ENCODE data around the gene BDP1. TPM values are rescaled to one million over a fixed set of nuclear protein-coding genes. Genes with fewer than 3 reads are reported as not detected.
"Not testable (repeated sequence)": the region's sequence is repeated elsewhere in the genome, so short reads cannot be mapped to it uniquely, and the experiment has no call there.

The BDP1 gene
- total RNA-seq, 1 donor from 2014 or later = 24.1 TPM

- peak overlapping the region; percentile 15 for H3K4me3 ChIP-seq (ENCODE audit: low read depth, low read length)
- not testable (repeated sequence) for H3K27me3 ChIP-seq (ENCODE audit: control insufficient read depth, insufficient read depth, low read length); DNase-seq (ENCODE audit: low read depth); H3K36me3 ChIP-seq (ENCODE audit: control insufficient read depth, insufficient read depth, low read length)
Observed at GRCh38 chr5:71445523-71446152, 9.8 kb upstream of the BDP1 start.

- DNase-seq (ENCODE audit: low read depth); H3K27me3 ChIP-seq (ENCODE audit: control insufficient read depth, insufficient read depth, low read length); H3K4me3 ChIP-seq (ENCODE audit: low read depth, low read length); H3K36me3 ChIP-seq (ENCODE audit: control insufficient read depth, insufficient read depth, low read length): not testable (repeated sequence)
Observed at GRCh38 chr5:71446540-71447216, 8.8 kb upstream of the BDP1 start.

- not testable (repeated sequence) for H3K27me3 ChIP-seq (ENCODE audit: control insufficient read depth, insufficient read depth, low read length); DNase-seq (ENCODE audit: low read depth); H3K36me3 ChIP-seq (ENCODE audit: control insufficient read depth, insufficient read depth, low read length); H3K4me3 ChIP-seq (ENCODE audit: low read depth, low read length)
- peak; percentile 45 for TF ChIP-seq CTCF (IDR thresholded peaks at IDR 0.05; ENCODE audit: insufficient read depth, low read length, poor library complexity, severe bottlenecking)
Observed at GRCh38 chr5:71447218-71447808, 8.1 kb upstream of the BDP1 start.

GRCh38 chr5:71452876-71453275 lies 2.6 kb upstream of the BDP1 start:
- Histone ChIP-seq H3K27me3 (ENCODE audit: control insufficient read depth, insufficient read depth, low read length) (peaks cover 5% of the 10 kb centered on the region), H3K36me3 (ENCODE audit: control insufficient read depth, insufficient read depth, low read length) (no peaks in the 10 kb centered on the region), H3K4me3 (ENCODE audit: low read depth, low read length) (no peak overlapping the region)
- TF ChIP-seq CTCF (IDR thresholded peaks at IDR 0.05; ENCODE audit: insufficient read depth, low read length, poor library complexity, severe bottlenecking) = no peak
- DNase-seq (ENCODE audit: low read depth) = no peak

- peaks cover 5% of the 10 kb centered on the region for H3K27me3 ChIP-seq (ENCODE audit: control insufficient read depth, insufficient read depth, low read length)
- no peak for TF ChIP-seq CTCF (IDR thresholded peaks at IDR 0.05; ENCODE audit: insufficient read depth, low read length, poor library complexity, severe bottlenecking)
- DNase-seq (ENCODE audit: low read depth) = no peak
- peaks cover 1% of the 10 kb centered on the region for H3K36me3 ChIP-seq (ENCODE audit: control insufficient read depth, insufficient read depth, low read length)
- H3K4me3 ChIP-seq (ENCODE audit: low read depth, low read length) = peak overlapping the region; percentile 83
Observed at GRCh38 chr5:71454913-71455312, 538 bp upstream of the BDP1 start.

- no peaks in the 10 kb centered on the region for H3K27me3 ChIP-seq (ENCODE audit: control insufficient read depth, insufficient read depth, low read length)
- DNase-seq (ENCODE audit: low read depth) = no peak
Observed at GRCh38 chr5:71456362-71456743, 902 bp downstream of the BDP1 start.

More at GRCh38 chr5:71456362-71456743, 902 bp downstream of the BDP1 start:
- no peak for TF ChIP-seq CTCF (IDR thresholded peaks at IDR 0.05; ENCODE audit: insufficient read depth, low read length, poor library complexity, severe bottlenecking)
- Histone ChIP-seq H3K4me3 (ENCODE audit: low read depth, low read length) (peak overlapping the region; percentile 83), H3K36me3 (ENCODE audit: control insufficient read depth, insufficient read depth, low read length) (peaks cover 1% of the 10 kb centered on the region)
